ENCODE data around the gene HLA-DMA. TPM values are rescaled to one million over a fixed set of nuclear protein-coding genes. Genes with fewer than 3 reads are reported as not detected.

HLA-DMA gene
- total and polyA plus RNA-seq, 2 of the 13 experiments (the other 11 are each of a cell fraction or from before 2014, with no cell fraction given) = 0.70 to 0.71 TPM

DNA sequence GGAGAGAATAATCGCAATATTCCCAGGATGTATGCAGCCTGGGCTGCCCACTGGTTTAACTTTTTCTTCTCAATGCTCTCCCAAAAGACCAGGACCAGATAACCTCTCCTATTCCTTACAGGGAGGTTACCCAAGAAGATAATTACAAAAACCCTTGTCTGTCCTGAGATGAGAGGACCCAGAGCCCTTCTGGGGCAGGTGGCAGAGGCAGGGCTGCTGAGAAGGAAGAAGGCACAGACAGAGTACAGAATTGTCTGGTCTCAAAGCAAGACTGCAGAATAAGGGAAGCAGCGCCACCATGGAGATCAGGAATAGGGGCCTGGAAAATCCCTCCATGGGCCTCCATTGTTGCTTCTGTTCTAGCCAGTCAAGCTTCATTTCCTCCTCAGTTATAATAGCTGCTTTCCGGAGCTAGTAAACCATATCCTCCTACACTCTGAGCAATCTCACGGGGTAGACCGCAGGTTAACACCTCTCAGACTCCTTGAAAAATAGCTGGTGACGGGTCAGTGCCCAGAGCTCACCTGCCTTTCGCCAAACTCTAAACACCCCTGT is 11.6 kb downstream of the HLA-DMA start:
- no peak overlapping the region for H3K4me2 ChIP-seq (ENCODE audit: low read depth, low read length)

More for the DNA sequence above, 11.6 kb downstream of the HLA-DMA start:
- ATAC-seq = no peak
- CTCF ChIA-PET (ENCODE audit: low intra/inter-chr PET ratio, low total read pairs) = no interaction called here
- Histone ChIP-seq H3K9me3 (ENCODE audit: low read length) (peaks cover 3% of the 10 kb centered on the region), H3K79me2 (ENCODE audit: insufficient read depth, low read length) (no peaks in the 10 kb centered on the region), H3K4me1 (ENCODE audit: insufficient read depth, low read length) (no peaks in the 10 kb centered on the region), H2AFZ (ENCODE audit: low read length) (no peak overlapping the region), H3K36me3 (replicated peaks in 1 of 2; ENCODE audit: control insufficient read depth in 1 of 2, insufficient read depth in 2 of 2, low read length in 2 of 2) (no peaks in the 10 kb centered on the region), H3K27me3 (ENCODE audit: control insufficient read depth in 1 of 2, insufficient read depth in 2 of 2, low read length in 2 of 2) (peaks cover 4 to 27% of the 10 kb centered on the region in 2 experiments; a peak in 3 of 5 replicates), H4K20me1 (ENCODE audit: insufficient read depth, low read length) (no peaks in the 10 kb centered on the region), H3K4me3 (replicated peaks in 1 of 3; ENCODE audit: insufficient read depth in 1 of 3, low read depth in 2 of 3, low read length in 3 of 3) (no peak overlapping the region), H3K27ac (ENCODE audit: extremely low read length, insufficient read depth, low read length) (no peak overlapping the region), H3K9ac (ENCODE audit: insufficient read depth, low read depth, low read length) (no peak overlapping the region)
- in situ Hi-C loops (cut with HindIII; ENCODE audit: extremely low pct_ligation_motif_present, low pct_unique_long_range_greater_than_20kb) (no loop called here), intact Hi-C loops (cut with micrococcal nuclease; ENCODE audit: unreplicated experiment) (no loop called here)
- no TSS peak for BruUV-seq (replicated peaks)
- no peak for FAIRE-seq
- DNase-seq (ENCODE audit: low spot score) = no peak
- no peak for TF ChIP-seq JUND (CRISPR knock-in tag; IDR thresholded peaks at IDR 0.05)
- TF ChIP-seq, protein P1, sequence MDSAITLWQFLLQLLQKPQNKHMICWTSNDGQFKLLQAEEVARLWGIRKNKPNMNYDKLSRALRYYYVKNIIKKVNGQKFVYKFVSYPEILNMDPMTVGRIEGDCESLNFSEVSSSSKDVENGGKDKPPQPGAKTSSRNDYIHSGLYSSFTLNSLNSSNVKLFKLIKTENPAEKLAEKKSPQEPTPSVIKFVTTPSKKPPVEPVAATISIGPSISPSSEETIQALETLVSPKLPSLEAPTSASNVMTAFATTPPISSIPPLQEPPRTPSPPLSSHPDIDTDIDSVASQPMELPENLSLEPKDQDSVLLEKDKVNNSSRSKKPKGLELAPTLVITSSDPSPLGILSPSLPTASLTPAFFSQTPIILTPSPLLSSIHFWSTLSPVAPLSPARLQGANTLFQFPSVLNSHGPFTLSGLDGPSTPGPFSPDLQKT (CRISPR knock-in tag; IDR thresholded peaks at IDR 0.05; ENCODE audit: borderline replicate concordance) = no peak
- no peak for TF ChIP-seq HNRNPK (IDR thresholded peaks at IDR 0.05; ENCODE audit: low read depth, low read length, poor library complexity, severe bottlenecking)
- TF ChIP-seq, protein P2, sequence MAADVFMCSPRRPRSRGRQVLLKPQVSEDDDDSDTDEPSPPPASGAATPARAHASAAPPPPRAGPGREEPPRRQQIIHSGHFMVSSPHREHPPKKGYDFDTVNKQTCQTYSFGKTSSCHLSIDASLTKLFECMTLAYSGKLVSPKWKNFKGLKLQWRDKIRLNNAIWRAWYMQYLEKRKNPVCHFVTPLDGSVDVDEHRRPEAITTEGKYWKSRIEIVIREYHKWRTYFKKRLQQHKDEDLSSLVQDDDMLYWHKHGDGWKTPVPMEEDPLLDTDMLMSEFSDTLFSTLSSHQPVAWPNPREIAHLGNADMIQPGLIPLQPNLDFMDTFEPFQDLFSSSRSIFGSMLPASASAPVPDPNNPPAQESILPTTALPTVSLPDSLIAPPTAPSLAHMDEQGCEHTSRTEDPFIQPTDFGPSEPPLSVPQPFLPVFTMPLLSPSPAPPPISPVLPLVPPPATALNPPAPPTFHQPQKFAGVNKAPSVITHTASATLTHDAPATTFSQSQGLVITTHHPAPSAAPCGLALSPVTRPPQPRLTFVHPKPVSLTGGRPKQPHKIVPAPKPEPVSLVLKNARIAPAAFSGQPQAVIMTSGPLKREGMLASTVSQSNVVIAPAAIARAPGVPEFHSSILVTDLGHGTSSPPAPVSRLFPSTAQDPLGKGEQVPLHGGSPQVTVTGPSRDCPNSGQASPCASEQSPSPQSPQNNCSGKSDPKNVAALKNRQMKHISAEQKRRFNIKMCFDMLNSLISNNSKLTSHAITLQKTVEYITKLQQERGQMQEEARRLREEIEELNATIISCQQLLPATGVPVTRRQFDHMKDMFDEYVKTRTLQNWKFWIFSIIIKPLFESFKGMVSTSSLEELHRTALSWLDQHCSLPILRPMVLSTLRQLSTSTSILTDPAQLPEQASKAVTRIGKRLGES (CRISPR knock-in tag; IDR thresholded peaks at IDR 0.05; ENCODE audit: borderline replicate concordance) = no peak
- TF ChIP-seq, protein P3, sequence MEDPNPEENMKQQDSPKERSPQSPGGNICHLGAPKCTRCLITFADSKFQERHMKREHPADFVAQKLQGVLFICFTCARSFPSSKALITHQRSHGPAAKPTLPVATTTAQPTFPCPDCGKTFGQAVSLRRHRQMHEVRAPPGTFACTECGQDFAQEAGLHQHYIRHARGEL (CRISPR knock-in tag; IDR thresholded peaks at IDR 0.05) = no peak
- no peak for TF ChIP-seq ZBTB38 (CRISPR knock-in tag; IDR thresholded peaks at IDR 0.05)
- TF ChIP-seq, protein P4, sequence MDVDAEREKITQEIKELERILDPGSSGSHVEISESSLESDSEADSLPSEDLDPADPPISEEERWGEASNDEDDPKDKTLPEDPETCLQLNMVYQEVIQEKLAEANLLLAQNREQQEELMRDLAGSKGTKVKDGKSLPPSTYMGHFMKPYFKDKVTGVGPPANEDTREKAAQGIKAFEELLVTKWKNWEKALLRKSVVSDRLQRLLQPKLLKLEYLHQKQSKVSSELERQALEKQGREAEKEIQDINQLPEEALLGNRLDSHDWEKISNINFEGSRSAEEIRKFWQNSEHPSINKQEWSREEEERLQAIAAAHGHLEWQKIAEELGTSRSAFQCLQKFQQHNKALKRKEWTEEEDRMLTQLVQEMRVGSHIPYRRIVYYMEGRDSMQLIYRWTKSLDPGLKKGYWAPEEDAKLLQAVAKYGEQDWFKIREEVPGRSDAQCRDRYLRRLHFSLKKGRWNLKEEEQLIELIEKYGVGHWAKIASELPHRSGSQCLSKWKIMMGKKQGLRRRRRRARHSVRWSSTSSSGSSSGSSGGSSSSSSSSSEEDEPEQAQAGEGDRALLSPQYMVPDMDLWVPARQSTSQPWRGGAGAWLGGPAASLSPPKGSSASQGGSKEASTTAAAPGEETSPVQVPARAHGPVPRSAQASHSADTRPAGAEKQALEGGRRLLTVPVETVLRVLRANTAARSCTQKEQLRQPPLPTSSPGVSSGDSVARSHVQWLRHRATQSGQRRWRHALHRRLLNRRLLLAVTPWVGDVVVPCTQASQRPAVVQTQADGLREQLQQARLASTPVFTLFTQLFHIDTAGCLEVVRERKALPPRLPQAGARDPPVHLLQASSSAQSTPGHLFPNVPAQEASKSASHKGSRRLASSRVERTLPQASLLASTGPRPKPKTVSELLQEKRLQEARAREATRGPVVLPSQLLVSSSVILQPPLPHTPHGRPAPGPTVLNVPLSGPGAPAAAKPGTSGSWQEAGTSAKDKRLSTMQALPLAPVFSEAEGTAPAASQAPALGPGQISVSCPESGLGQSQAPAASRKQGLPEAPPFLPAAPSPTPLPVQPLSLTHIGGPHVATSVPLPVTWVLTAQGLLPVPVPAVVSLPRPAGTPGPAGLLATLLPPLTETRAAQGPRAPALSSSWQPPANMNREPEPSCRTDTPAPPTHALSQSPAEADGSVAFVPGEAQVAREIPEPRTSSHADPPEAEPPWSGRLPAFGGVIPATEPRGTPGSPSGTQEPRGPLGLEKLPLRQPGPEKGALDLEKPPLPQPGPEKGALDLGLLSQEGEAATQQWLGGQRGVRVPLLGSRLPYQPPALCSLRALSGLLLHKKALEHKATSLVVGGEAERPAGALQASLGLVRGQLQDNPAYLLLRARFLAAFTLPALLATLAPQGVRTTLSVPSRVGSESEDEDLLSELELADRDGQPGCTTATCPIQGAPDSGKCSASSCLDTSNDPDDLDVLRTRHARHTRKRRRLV (CRISPR knock-in tag; IDR thresholded peaks at IDR 0.05) = no peak
- no peak for TF ChIP-seq MXI1 (IDR thresholded peaks at IDR 0.05; ENCODE audit: borderline replicate concordance, low read depth, low read length)
- TF ChIP-seq, protein P5, sequence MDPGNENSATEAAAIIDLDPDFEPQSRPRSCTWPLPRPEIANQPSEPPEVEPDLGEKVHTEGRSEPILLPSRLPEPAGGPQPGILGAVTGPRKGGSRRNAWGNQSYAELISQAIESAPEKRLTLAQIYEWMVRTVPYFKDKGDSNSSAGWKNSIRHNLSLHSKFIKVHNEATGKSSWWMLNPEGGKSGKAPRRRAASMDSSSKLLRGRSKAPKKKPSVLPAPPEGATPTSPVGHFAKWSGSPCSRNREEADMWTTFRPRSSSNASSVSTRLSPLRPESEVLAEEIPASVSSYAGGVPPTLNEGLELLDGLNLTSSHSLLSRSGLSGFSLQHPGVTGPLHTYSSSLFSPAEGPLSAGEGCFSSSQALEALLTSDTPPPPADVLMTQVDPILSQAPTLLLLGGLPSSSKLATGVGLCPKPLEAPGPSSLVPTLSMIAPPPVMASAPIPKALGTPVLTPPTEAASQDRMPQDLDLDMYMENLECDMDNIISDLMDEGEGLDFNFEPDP (CRISPR knock-in tag; conservative IDR thresholded peaks at IDR 0.05) = 0 out of 2 replicates have a peak, but pooled peaks have one; percentile 32
- POLR2A ChIA-PET = interaction anchor here (0.8 to 1.5 kb wide), 3 partner anchors 31 to 33 kb away, joined by 3 to 7 read pairs (median 6); no protein-coding TSS in a partner anchor
- WGBS (ENCODE audit: low lambda C conversion rate) = 57% methylated on average over 7 of the region's 7 CpGs
